NCI-H82 (cell line): ENCODE results near the gene EP400.
A peak's percentile ranks its signal among the peaks of the same experiment; 100 is the strongest.
"Not testable (repeated sequence)": the region's sequence is repeated elsewhere in the genome, so short reads cannot be mapped to it uniquely, and the experiment has no call there.

Source experiments
- DNase-seq: peaks from one replicate; lab custom pipeline; 2025; lab: John Stamatoyannopoulos, UW

Gene EP400

DNA sequence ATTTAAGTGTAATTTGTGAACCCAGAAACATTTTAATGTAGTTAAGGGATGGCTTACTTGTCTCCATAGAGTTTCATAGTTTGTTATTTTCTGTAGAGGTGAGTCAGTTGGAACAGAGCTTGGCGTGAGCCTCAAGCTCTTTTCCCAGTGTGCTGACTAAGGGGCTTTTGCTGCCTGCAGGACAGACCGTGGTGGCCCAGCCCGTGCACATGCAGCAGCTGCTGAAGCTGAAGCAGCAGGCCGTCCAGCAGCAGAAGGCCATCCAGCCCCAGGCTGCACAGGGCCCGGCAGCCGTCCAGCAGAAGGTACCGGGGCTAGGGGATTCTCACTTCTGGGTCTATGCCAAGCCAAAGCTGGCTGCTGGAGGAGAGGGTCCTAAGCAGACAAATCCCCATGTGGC lies 117.4 kb downstream of the EP400 start:
- DNase-seq = no peak

GRCh38 chr12:132068250-132068649 lies 118.5 kb downstream of the EP400 start:
- no peak for DNase-seq

GRCh38 chr12:132069336-132069985 lies 119.7 kb downstream of the EP400 start:
- DNase-seq = no peak

GRCh38 chr12:132070298-132070697 lies 120.6 kb downstream of the EP400 start:
- DNase-seq = no peak

DNA sequence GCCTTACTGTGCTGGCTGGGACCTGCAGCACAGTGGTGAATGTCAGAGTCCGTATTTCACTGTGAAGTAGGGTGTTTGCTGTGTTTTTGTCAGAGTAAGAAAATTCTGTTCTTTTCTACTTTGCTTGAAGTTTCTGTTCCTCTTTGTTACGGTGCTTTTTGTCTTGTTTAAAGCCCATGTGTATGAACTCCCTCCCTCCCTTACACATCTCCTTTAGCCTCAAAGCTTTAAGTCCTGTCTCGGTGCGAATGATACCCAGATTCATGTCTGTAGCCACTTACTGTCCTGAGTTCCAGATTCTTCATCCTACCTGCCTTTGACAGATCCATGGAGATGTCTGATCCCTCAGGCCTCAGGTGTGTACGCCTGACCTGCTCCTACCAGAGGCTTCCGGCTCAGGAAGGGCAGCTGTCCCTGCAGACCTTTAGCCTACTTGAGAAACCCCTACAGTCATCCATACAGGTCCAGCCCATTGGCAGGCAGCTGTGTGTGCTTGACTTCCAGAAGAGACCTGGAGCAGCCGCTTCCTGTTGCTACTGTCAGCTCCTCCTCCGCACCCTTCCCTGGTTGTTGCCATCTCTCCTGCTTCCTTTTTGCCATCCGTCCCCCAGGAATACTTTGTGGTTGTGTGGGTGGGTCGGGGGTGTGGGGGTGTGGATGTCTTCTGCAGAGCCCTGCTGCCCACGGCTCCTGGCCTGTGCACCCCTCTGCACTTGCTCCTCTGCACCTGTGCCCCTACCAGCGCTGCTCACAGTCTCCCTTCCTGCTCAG lies 121.5 kb downstream of the EP400 start:
- DNase-seq = no peak

DNA sequence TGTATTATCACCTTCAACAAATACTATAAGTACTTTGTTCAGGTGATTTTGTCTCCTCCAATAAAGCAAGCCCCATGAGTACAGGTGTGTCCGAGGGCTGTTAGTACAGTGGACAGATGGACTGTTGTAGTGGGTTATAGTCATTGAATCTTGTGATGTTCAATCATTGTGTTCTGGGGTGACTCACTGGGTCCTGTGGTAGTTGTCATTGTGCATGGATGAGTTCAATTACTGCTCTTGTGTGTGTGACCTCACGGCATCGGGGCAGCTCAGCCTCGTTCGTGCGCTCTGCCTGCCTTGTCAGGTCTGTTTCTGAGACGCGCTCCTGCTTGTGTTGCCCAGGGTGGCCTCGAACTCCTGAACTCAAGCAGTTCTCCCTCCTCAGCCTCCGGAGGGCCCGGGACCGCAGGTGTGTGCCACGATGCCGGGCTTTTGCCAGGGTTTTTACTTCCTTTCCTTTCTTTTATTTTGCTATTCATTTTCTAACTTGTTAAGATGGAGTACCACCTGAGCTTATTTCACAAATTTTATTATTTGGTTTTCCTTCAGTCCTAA lies 122.2 kb downstream of the EP400 start:
- DNase-seq = no peak

- DNase-seq = no peak
Measured at GRCh38 chr12:132074216-132074615, 124.5 kb downstream of the EP400 start.

- DNase-seq = no peak
Measured at GRCh38 chr12:132075026-132075713, 125.4 kb downstream of the EP400 start.

GRCh38 chr12:132075714-132076553 lies 126.2 kb downstream of the EP400 start:
- DNase-seq = no peak

- DNase-seq = no peak
Measured at GRCh38 chr12:132076711-132077110, 127.0 kb downstream of the EP400 start.

DNA sequence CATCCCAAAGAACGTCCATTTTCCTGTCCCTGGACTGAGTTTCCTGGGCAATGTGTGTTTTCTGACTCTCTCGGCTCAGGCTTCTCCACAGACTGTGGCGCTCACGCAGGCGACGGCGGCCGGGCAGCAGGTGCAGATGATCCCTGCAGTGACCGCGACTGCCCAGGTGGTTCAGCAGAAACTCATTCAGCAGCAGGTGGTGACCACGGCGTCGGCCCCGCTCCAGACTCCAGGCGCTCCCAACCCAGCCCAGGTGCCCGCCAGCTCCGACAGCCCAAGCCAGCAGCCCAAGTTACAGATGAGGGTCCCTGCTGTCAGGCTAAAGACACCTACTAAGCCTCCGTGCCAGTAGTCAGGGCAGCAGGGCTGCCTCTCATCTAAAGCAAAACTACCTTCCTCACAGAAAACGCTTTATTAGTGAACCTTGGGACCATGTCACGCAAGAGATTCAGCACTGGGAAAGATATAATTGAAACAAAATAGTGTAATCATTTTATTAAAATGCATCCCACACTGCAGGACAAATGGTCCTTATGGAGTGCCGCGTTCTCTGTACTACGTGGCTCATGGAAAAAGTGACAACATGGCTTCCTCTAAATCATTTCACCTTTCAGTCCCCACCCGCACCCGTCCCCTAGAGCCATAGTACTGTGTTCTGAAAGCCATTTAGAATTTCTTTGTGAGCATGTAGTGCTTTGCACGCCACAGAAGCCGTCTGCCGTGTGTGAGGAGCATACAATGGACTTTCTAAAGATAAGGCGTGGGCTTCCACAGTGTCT lies 127.8 kb downstream of the EP400 start:
- DNase-seq = no peak

GRCh38 chr12:132078190-132078589 lies 128.4 kb downstream of the EP400 start:
- no peak for DNase-seq

DNA sequence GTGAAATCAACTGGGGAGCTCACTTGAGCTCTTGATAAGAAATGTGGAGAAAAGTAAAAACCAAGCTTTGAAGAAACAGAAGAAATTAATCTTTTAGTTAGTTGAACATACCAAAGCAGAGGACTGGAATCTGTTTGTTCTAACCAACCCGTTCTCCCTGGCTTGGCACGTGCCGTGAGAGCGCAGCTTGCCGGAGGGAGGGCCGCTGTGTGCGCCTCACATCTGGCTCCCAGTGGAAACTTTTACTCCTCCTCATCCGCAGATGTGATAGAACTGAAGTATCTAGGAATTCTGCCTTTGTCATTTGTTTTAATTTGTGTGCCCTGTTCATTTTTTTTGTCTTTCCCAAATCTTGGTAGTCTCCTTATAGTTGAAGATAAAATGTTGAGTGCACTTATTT lies 129.5 kb downstream of the EP400 start:
- no peak for DNase-seq

DNA sequence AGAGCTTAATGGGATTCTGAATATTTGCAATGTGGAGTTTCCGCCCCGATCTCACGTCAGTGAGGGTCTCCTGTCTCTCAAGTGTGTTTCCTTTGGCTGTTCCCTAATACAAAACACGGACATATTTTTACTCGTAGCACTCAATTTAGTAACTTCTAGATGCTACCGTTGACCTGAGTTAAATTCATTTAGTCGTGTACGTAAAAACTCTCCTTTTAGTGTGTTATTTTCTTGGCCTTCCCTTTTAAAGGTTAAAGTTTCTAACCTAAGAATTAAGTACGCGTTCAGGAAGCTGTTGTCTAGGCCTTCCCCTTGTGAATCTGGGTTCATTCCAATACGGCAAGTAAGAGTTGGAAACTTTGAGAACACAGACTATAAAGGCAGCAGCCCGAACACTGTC lies 130.0 kb downstream of the EP400 start:
- DNase-seq = no peak

- not testable (repeated sequence) for DNase-seq
Measured at GRCh38 chr12:132080515-132080914, 130.8 kb downstream of the EP400 start.

DNA sequence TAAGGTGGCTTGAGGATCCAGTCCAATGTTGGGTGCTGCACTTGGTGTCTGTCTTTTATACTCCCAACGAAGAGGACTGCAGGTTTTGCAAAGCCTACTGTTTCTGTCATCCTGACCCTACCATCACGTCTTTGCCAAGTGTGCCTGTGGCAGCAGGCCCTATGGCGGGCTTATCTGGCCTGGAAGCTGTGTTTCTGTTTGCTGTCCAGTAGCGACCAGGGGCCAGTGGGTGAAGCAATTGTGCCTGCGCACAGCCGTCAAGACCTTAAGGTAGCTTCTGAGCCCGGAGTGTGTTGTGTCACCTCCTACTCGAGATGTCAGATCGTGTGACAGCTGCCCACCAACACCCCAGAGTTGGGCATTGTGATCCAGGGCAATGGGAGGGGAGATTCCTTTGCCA lies 131.7 kb downstream of the EP400 start:
- no peak for DNase-seq

DNA sequence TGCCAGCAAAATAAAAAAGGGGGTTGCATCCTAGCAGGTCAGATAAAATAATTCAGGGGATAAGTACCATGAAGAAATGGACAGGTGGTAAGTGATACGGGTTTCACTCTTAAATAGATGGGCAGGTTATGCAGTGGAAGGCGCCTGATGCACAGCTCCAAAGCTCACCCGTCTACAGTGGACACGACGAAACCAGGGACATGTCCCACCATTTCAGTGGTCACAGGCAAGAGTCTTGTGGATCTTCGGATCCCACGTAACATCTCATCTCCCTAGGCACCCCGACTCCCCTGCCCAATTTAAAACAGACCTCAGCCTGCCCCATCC lies 133.8 kb downstream of the EP400 start:
- DNase-seq = no peak

- DNase-seq = peak; percentile 96
Measured at GRCh38 chr12:132083941-132084620, 134.3 kb downstream of the EP400 start.

GRCh38 chr12:132084621-132085290 lies 135.0 kb downstream of the EP400 start:
- peak; percentile 86 for DNase-seq

DNA sequence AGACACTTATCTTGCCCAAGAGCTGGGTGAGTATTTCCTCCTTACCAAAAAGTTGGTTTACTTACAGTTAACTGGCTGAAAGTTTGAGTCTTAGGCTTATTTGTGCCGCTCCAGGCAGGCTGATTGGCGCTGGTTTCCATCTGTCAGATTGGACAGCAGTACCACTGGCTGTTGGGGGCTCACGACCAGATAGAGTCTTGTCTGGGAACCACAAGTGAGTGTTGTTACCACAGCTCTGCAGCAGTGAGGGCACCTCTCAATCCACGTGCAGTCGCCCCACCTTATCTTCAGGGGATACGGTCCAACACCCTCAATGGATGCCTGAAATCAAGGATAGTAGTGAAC lies 135.5 kb downstream of the EP400 start:
- peak; percentile 50 for DNase-seq
